ENCODE measurements around the gene CCDC116. TPM values are rescaled to one million over a fixed set of nuclear protein-coding genes. Genes with fewer than 3 reads are reported as not detected.

CCDC116 gene
- total RNA-seq, 1 experiment from 2014 or later = 0.33 TPM

DNA sequence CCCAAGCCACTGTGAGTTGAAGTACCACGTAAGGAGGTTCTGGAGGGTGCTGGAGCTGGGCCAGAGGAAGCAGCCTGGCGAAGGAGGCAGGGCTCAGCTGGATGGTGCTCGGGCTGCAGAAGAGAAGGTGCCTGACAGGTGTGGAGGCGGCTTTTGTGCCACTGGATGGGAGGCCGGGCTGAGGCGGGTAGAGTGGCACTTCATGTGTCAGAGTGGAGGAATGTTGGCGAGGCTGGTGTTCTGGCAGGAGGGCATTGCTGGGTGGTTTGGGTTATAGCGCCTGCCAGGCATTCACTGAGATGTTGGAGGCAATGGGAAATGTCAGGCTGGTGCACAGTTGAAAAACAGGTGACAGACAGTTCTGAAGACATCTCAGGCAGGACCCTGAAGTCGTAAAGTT, 40.9 kb upstream of the CCDC116 start:
- H3F3A ChIP-seq (ENCODE audit: insufficient read depth, low read depth) = no peaks in the 10 kb centered on the region
- BruUV-seq (replicated peaks) = no TSS peak
- no peak overlapping the region for H3K4me2 ChIP-seq
- H3K4me3 ChIP-seq = no peak overlapping the region
- no peaks in the 10 kb centered on the region for H3K27me3 ChIP-seq (ENCODE audit: insufficient read depth, low read depth)
- peak; percentile 47 to 52 for DNase-seq
- no peaks in the 10 kb centered on the region for H3K9me2 ChIP-seq (ENCODE audit: insufficient read depth)
- ChIA-PET CTCF (no interaction called here), POLR2A (ENCODE audit: unreplicated experiment) (no interaction called here)
- no peaks in the 10 kb centered on the region for H3K4me1 ChIP-seq (replicated peaks; ENCODE audit: insufficient read depth)
- peaks cover 73% of the 10 kb centered on the region for H4K20me1 ChIP-seq (ENCODE audit: insufficient read depth)
- peaks cover 82% of the 10 kb centered on the region for H3K79me2 ChIP-seq (ENCODE audit: low read depth)
- no peak overlapping the region for H2AFZ ChIP-seq
- intact Hi-C loops (cut with micrococcal nuclease; ENCODE audit: unreplicated experiment) = no loop called here
- no peaks in the 10 kb centered on the region; the same call in 1 of the 2 replicates for H3K36me3 ChIP-seq (ENCODE audit: low read depth)
- TF ChIP-seq, protein P1, sequence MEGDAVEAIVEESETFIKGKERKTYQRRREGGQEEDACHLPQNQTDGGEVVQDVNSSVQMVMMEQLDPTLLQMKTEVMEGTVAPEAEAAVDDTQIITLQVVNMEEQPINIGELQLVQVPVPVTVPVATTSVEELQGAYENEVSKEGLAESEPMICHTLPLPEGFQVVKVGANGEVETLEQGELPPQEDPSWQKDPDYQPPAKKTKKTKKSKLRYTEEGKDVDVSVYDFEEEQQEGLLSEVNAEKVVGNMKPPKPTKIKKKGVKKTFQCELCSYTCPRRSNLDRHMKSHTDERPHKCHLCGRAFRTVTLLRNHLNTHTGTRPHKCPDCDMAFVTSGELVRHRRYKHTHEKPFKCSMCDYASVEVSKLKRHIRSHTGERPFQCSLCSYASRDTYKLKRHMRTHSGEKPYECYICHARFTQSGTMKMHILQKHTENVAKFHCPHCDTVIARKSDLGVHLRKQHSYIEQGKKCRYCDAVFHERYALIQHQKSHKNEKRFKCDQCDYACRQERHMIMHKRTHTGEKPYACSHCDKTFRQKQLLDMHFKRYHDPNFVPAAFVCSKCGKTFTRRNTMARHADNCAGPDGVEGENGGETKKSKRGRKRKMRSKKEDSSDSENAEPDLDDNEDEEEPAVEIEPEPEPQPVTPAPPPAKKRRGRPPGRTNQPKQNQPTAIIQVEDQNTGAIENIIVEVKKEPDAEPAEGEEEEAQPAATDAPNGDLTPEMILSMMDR (conservative IDR thresholded peaks at IDR 0.05) = no peak
- no peak for TF ChIP-seq EZH2 (IDR thresholded peaks at IDR 0.05; ENCODE audit: low read depth)
- H3K27ac ChIP-seq = no peak overlapping the region
- no peaks in the 10 kb centered on the region for H3K9me3 ChIP-seq (ENCODE audit: insufficient read depth, low read depth)

DNA sequence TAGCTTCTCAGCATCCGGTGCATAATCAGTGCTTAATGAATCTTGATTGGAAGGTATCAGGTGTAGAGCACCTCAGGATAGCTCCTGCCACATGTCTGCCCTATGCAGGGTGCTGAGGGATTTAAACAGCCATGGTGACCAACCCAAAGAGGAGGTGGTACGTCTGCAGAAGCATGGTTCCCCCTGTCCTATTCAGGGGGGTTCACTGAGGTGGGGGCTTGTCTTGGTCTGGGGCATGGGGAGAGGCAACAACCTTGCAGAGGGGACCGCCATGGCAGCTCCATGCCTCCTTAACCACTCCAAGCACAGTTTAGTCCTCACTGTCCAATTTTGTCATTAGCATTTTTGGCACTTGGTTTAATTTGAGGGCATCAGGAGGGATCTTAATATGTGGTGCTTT, 40.1 kb upstream of the CCDC116 start:
- intact Hi-C loops (cut with micrococcal nuclease; ENCODE audit: unreplicated experiment) = no loop called here
- H3F3A ChIP-seq (ENCODE audit: insufficient read depth, low read depth) = no peaks in the 10 kb centered on the region
- H3K4me3 ChIP-seq = no peak overlapping the region
- BruUV-seq (replicated peaks) = no TSS peak
- H3K4me2 ChIP-seq = no peak overlapping the region
- peaks cover 80% of the 10 kb centered on the region for H3K79me2 ChIP-seq (ENCODE audit: low read depth)
- no peak overlapping the region for H2AFZ ChIP-seq
- H3K4me1 ChIP-seq (replicated peaks; ENCODE audit: insufficient read depth) = no peaks in the 10 kb centered on the region
- POLR2A ChIA-PET (ENCODE audit: unreplicated experiment) = no interaction called here
- no peaks in the 10 kb centered on the region for H3K9me2 ChIP-seq (ENCODE audit: insufficient read depth)
- DNase-seq = no peak
- H3K27me3 ChIP-seq (ENCODE audit: insufficient read depth, low read depth) = no peaks in the 10 kb centered on the region
- TF ChIP-seq EZH2 (IDR thresholded peaks at IDR 0.05; ENCODE audit: low read depth) = no peak
- TF ChIP-seq, protein P1 (conservative IDR thresholded peaks at IDR 0.05) = no peak
- peaks cover 75% of the 10 kb centered on the region for H4K20me1 ChIP-seq (ENCODE audit: insufficient read depth)
- H3K27ac ChIP-seq = no peak overlapping the region
- no peaks in the 10 kb centered on the region; the same call in 1 of the 2 replicates for H3K36me3 ChIP-seq (ENCODE audit: low read depth)
- CTCF ChIA-PET = no interaction called here
- no peaks in the 10 kb centered on the region for H3K9me3 ChIP-seq (ENCODE audit: insufficient read depth, low read depth)

DNA sequence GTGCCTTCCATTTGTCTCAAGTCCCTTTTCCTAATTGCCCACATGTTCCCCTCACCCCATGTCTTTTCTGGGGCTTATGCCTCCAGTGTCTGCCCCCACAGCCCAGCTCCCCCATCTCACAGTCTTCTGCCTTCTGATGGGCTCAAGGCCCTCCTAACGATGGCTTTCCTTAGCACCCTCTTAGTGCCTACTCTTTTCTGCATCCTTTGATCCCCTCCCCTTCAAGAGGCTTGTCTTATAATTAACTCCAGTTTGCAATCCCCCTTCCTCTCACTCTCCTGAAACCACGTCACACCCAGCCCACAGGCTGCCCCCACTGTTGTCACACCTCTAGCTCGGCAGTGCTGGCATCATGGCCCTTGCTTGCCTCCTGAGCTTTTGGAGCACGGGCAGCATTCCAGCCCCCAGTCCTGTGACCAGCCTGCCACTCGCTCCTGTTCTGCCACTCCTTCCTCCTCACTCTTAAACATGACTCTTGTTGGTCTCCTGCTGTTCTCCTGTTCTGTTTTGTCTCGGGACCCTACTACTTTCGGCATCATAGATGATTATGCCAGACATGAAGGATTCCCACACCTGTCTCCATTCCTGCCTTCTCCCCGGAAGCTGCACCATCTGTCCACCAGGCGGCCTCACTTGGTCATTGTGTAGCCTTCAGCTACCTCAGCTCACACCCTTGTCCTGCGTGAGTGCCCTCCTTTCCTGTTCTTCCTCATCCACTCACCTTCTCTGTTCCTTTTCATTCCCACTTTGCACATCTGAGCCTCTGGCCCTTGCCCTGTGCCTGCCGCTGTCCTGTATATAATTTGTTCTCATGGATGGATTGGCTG, 38.9 kb upstream of the CCDC116 start:
- Histone ChIP-seq H3K79me2 (ENCODE audit: low read depth) (peaks cover 75% of the 10 kb centered on the region), H3K4me3 (no peak overlapping the region), H3K27ac (no peak overlapping the region), H3K9me3 (ENCODE audit: insufficient read depth, low read depth) (no peaks in the 10 kb centered on the region), H3F3A (ENCODE audit: insufficient read depth, low read depth) (no peaks in the 10 kb centered on the region), H4K20me1 (ENCODE audit: insufficient read depth) (peaks cover 74% of the 10 kb centered on the region), H3K4me1 (replicated peaks; ENCODE audit: insufficient read depth) (no peaks in the 10 kb centered on the region), H3K4me2 (no peak overlapping the region), H3K27me3 (ENCODE audit: insufficient read depth, low read depth) (no peaks in the 10 kb centered on the region), H3K9me2 (ENCODE audit: insufficient read depth) (no peaks in the 10 kb centered on the region), H3K36me3 (ENCODE audit: low read depth) (no peaks in the 10 kb centered on the region; the same call in 1 of the 2 replicates), H2AFZ (no peak overlapping the region)
- CTCF ChIA-PET = no interaction called here
- DNase-seq = no peak
- intact Hi-C loops (cut with micrococcal nuclease; ENCODE audit: unreplicated experiment) = no loop called here
- POLR2A ChIA-PET (ENCODE audit: unreplicated experiment) = no interaction called here
- BruUV-seq (replicated peaks) = no TSS peak
- TF ChIP-seq, protein P1 (conservative IDR thresholded peaks at IDR 0.05) = peak; percentile 40
- TF ChIP-seq EZH2 (IDR thresholded peaks at IDR 0.05; ENCODE audit: low read depth) = no peak
